GM06990 (cell line): ENCODE measurements around the gene CLIP4.
A peak's percentile ranks its signal among the peaks of the same experiment; 100 is the strongest.
"Not testable (repeated sequence)": the region's sequence is repeated elsewhere in the genome, so short reads cannot be mapped to it uniquely, and the experiment has no call there.

Experiments used
- DNase-seq: peaks from one replicate; pipeline ENCODE4 v3.0.0-alpha.2; 2011; ENCODE audit not compliant: insufficient read length; ENCODE audit errors: extremely low read depth
- H3K27me3 ChIP-seq: replicated peaks from 2 replicates; pipeline ENCODE4 v1.6.0; 2011; ENCODE audit warnings: low read length; ENCODE audit not compliant: control insufficient read depth, insufficient read depth
- H3K36me3 ChIP-seq: 2 replicates; pipeline ENCODE4 v1.5.1; 2011; ENCODE audit warnings: low read length; ENCODE audit not compliant: control insufficient read depth, insufficient read depth
- H3K4me3 ChIP-seq: replicated peaks from 2 replicates; pipeline ENCODE4 v1.5.1; 2011; ENCODE audit warnings: low read depth, mild to moderate bottlenecking, control low read depth, low read length
- CTCF ChIP-seq: IDR thresholded peaks from 2 replicates; pipeline ENCODE4 v1.5.1; 2011; ENCODE audit warnings: low read length, control low read depth, mild to moderate bottlenecking, inconsistent platforms; ENCODE audit not compliant: insufficient read depth, poor library complexity, severe bottlenecking

The CLIP4 gene

GRCh38 chr2:29075894-29076705 lies 39.1 kb upstream of the CLIP4 start:
- no peaks in the 10 kb centered on the region for H3K27me3 ChIP-seq
- H3K36me3 ChIP-seq, result no peaks in the 10 kb centered on the region
- DNase-seq, result no peak
- TF ChIP-seq CTCF, result no peak
- no peak overlapping the region for H3K4me3 ChIP-seq

GRCh38 chr2:29079887-29080286 lies 35.3 kb upstream of the CLIP4 start:
- Histone ChIP-seq H3K27me3 (no peaks in the 10 kb centered on the region), H3K36me3 (no peaks in the 10 kb centered on the region), H3K4me3 (no peak overlapping the region)
- no peak for DNase-seq
- no peak for TF ChIP-seq CTCF

GRCh38 chr2:29080886-29081743 lies 34.1 kb upstream of the CLIP4 start:
- no peak overlapping the region for H3K4me3 ChIP-seq
- H3K27me3 ChIP-seq, result no peaks in the 10 kb centered on the region
- TF ChIP-seq CTCF, result no peak
- DNase-seq, result no peak
- H3K36me3 ChIP-seq, result no peaks in the 10 kb centered on the region

GRCh38 chr2:29082804-29083495 lies 32.3 kb upstream of the CLIP4 start:
- DNase-seq, result peak; percentile 50
- no peak for TF ChIP-seq CTCF
- Histone ChIP-seq H3K4me3 (no peak overlapping the region), H3K27me3 (no peaks in the 10 kb centered on the region), H3K36me3 (no peaks in the 10 kb centered on the region)

GRCh38 chr2:29084554-29084953 lies 30.7 kb upstream of the CLIP4 start:
- H3K27me3 ChIP-seq, result no peaks in the 10 kb centered on the region
- DNase-seq, result no peak
- TF ChIP-seq CTCF, result no peak
- H3K4me3 ChIP-seq, result no peak overlapping the region
- H3K36me3 ChIP-seq, result no peaks in the 10 kb centered on the region

- not testable (repeated sequence) for H3K27me3 ChIP-seq, H3K36me3 ChIP-seq, DNase-seq, H3K4me3 ChIP-seq
These were observed 24.9 kb upstream of the CLIP4 start for GRCh38 chr2:29090311-29090710.
